ENCODE measurements around the gene CDH13.

- TF ChIP-seq POLR2A (IDR thresholded peaks at IDR 0.05) = no peak
- TF ChIP-seq, protein P1, sequence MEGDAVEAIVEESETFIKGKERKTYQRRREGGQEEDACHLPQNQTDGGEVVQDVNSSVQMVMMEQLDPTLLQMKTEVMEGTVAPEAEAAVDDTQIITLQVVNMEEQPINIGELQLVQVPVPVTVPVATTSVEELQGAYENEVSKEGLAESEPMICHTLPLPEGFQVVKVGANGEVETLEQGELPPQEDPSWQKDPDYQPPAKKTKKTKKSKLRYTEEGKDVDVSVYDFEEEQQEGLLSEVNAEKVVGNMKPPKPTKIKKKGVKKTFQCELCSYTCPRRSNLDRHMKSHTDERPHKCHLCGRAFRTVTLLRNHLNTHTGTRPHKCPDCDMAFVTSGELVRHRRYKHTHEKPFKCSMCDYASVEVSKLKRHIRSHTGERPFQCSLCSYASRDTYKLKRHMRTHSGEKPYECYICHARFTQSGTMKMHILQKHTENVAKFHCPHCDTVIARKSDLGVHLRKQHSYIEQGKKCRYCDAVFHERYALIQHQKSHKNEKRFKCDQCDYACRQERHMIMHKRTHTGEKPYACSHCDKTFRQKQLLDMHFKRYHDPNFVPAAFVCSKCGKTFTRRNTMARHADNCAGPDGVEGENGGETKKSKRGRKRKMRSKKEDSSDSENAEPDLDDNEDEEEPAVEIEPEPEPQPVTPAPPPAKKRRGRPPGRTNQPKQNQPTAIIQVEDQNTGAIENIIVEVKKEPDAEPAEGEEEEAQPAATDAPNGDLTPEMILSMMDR (IDR thresholded peaks at IDR 0.05) = no peak
Observed at GRCh38 chr16:83733301-83733700, 1106.5 kb downstream of the CDH13 start.

Measured in Peyer's patch (tissue), 4 donors.